ENCODE measurements around the gene HK3. TPM values are rescaled to one million over a fixed set of nuclear protein-coding genes. Genes with fewer than 3 reads are reported as not detected.

HK3 gene
- total and polyA plus RNA-seq, 9 of the 15 experiments (the other 6 are each of a cell fraction or from before 2014, with no cell fraction given): 0.16 TPM; not detected in 8

DNA sequence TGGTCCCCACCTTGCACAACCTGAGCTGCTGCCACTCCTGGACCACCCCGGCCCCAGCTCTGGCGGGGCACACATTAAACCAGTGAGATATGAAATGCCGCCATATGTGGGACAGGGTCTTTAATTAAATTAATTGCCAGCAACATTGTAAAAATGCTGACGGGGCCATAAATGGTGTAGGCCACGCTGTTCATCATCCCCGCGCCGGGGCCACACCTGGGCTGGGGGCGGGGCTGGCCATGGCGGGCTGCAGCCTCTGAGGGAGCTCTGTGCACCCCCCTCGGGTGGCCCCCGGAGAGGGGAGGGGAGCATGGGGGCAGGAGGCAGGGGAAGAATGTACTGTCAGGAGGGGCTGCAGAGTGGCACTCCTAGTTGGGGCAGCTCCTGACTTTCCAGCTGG lies 47.8 kb downstream of the HK3 start (continued):
- TF ChIP-seq ZNF316 (IDR thresholded peaks at IDR 0.05) (peak; percentile 83), CBX3 (IDR thresholded peaks at IDR 0.05; ENCODE audit: borderline replicate concordance in 1 of 2, low read length in 2 of 2) (no peak), PRMT5 (CRISPR knock-in tag; IDR thresholded peaks at IDR 0.05) (no peak), RFX7 (CRISPR knock-in tag; IDR thresholded peaks at IDR 0.05) (no peak), TEAD4 (IDR thresholded peaks at IDR 0.05; ENCODE audit: low read length) (no peak), TEAD4 (CRISPR knock-in tag; IDR thresholded peaks at IDR 0.05; ENCODE audit: borderline replicate concordance) (no peak), CTCFL (IDR thresholded peaks at IDR 0.05; ENCODE audit: borderline replicate concordance, insufficient read depth, low read depth, low read length, poor library complexity, severe bottlenecking) (no peak), SUPT5H (IDR thresholded peaks at IDR 0.05) (no peak), TFAP4 (CRISPR knock-in tag; IDR thresholded peaks at IDR 0.05; ENCODE audit: borderline replicate concordance) (no peak), RBM17 (IDR thresholded peaks at IDR 0.05; ENCODE audit: borderline replicate concordance, low read depth, low read length) (no peak), MIER1 (IDR thresholded peaks at IDR 0.05; ENCODE audit: low read depth) (no peak), ZNF75A (CRISPR knock-in tag; IDR thresholded peaks at IDR 0.05) (no peak), ZNF23 (CRISPR knock-in tag; IDR thresholded peaks at IDR 0.05) (no peak), ZNF76 (CRISPR knock-in tag; IDR thresholded peaks at IDR 0.05; ENCODE audit: borderline replicate concordance) (no peak), MAFK (IDR thresholded peaks at IDR 0.05; ENCODE audit: low read length) (peak; percentile 62)
- TF ChIP-seq, protein P1, sequence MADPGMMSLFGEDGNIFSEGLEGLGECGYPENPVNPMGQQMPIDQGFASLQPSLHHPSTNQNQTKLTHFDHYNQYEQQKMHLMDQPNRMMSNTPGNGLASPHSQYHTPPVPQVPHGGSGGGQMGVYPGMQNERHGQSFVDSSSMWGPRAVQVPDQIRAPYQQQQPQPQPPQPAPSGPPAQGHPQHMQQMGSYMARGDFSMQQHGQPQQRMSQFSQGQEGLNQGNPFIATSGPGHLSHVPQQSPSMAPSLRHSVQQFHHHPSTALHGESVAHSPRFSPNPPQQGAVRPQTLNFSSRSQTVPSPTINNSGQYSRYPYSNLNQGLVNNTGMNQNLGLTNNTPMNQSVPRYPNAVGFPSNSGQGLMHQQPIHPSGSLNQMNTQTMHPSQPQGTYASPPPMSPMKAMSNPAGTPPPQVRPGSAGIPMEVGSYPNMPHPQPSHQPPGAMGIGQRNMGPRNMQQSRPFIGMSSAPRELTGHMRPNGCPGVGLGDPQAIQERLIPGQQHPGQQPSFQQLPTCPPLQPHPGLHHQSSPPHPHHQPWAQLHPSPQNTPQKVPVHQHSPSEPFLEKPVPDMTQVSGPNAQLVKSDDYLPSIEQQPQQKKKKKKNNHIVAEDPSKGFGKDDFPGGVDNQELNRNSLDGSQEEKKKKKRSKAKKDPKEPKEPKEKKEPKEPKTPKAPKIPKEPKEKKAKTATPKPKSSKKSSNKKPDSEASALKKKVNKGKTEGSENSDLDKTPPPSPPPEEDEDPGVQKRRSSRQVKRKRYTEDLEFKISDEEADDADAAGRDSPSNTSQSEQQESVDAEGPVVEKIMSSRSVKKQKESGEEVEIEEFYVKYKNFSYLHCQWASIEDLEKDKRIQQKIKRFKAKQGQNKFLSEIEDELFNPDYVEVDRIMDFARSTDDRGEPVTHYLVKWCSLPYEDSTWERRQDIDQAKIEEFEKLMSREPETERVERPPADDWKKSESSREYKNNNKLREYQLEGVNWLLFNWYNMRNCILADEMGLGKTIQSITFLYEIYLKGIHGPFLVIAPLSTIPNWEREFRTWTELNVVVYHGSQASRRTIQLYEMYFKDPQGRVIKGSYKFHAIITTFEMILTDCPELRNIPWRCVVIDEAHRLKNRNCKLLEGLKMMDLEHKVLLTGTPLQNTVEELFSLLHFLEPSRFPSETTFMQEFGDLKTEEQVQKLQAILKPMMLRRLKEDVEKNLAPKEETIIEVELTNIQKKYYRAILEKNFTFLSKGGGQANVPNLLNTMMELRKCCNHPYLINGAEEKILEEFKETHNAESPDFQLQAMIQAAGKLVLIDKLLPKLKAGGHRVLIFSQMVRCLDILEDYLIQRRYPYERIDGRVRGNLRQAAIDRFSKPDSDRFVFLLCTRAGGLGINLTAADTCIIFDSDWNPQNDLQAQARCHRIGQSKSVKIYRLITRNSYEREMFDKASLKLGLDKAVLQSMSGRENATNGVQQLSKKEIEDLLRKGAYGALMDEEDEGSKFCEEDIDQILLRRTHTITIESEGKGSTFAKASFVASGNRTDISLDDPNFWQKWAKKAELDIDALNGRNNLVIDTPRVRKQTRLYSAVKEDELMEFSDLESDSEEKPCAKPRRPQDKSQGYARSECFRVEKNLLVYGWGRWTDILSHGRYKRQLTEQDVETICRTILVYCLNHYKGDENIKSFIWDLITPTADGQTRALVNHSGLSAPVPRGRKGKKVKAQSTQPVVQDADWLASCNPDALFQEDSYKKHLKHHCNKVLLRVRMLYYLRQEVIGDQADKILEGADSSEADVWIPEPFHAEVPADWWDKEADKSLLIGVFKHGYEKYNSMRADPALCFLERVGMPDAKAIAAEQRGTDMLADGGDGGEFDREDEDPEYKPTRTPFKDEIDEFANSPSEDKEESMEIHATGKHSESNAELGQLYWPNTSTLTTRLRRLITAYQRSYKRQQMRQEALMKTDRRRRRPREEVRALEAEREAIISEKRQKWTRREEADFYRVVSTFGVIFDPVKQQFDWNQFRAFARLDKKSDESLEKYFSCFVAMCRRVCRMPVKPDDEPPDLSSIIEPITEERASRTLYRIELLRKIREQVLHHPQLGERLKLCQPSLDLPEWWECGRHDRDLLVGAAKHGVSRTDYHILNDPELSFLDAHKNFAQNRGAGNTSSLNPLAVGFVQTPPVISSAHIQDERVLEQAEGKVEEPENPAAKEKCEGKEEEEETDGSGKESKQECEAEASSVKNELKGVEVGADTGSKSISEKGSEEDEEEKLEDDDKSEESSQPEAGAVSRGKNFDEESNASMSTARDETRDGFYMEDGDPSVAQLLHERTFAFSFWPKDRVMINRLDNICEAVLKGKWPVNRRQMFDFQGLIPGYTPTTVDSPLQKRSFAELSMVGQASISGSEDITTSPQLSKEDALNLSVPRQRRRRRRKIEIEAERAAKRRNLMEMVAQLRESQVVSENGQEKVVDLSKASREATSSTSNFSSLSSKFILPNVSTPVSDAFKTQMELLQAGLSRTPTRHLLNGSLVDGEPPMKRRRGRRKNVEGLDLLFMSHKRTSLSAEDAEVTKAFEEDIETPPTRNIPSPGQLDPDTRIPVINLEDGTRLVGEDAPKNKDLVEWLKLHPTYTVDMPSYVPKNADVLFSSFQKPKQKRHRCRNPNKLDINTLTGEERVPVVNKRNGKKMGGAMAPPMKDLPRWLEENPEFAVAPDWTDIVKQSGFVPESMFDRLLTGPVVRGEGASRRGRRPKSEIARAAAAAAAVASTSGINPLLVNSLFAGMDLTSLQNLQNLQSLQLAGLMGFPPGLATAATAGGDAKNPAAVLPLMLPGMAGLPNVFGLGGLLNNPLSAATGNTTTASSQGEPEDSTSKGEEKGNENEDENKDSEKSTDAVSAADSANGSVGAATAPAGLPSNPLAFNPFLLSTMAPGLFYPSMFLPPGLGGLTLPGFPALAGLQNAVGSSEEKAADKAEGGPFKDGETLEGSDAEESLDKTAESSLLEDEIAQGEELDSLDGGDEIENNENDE (IDR thresholded peaks at IDR 0.05; ENCODE audit: low read depth, low read length): no peak

Measured in K562 (cell line).